Gastrocnemius medialis (tissue), 4 donors: Measurements from ENCODE around the gene GRIA1.

ENCODE experiments used
- POLR2A ChIP-seq, 2 donors: fragments of 450-650 bp; IDR thresholded peaks; one replicate each; pipeline ENCODE4 v1.6.1; 2017; ENCODE audit warnings: antibody characterized with exemption in 2 of 2, mild to moderate bottlenecking in 2 of 2, moderate library complexity in 2 of 2
- TF ChIP-seq, protein P1 (sequence below), 5 experiments: fragments of 450-650 bp in 3 of 5; fragments of 200-600 bp in 2 of 5; sonication (generic) in 2 of 5; IDR thresholded peaks in 4 of 5; conservative IDR thresholded peaks in 1 of 5; 1 replicate in 4 of 5; 2 replicates in 1 of 5; pipeline ENCODE4 v1.5.1; 2016 to 2019; ENCODE audit warnings: antibody characterized with exemption in 5 of 5, mild to moderate bottlenecking in 3 of 5, moderate library complexity in 3 of 5

DNA sequence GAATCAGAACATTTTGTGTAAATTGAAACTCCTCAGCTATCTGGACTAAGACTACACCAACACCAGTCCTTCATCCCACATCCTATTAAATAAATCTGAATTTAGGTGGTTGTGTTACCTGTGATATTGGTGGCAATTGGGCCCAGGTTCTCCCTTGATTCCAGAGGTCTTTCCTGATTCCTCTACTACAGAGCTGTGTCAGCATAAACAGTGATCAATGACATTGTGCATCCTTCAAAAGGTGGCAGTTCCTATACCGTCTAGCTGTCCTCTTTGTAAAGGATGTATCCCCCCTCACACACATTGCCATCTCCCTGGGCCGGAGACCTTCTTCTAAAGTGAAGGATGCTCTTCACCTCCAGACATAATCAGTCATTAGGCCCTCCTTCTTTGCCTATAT, 309.0 kb downstream of the GRIA1 start:
- TF ChIP-seq, protein P1, sequence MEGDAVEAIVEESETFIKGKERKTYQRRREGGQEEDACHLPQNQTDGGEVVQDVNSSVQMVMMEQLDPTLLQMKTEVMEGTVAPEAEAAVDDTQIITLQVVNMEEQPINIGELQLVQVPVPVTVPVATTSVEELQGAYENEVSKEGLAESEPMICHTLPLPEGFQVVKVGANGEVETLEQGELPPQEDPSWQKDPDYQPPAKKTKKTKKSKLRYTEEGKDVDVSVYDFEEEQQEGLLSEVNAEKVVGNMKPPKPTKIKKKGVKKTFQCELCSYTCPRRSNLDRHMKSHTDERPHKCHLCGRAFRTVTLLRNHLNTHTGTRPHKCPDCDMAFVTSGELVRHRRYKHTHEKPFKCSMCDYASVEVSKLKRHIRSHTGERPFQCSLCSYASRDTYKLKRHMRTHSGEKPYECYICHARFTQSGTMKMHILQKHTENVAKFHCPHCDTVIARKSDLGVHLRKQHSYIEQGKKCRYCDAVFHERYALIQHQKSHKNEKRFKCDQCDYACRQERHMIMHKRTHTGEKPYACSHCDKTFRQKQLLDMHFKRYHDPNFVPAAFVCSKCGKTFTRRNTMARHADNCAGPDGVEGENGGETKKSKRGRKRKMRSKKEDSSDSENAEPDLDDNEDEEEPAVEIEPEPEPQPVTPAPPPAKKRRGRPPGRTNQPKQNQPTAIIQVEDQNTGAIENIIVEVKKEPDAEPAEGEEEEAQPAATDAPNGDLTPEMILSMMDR (IDR thresholded peaks at IDR 0.05 in 4 of 5, conservative IDR thresholded peaks at IDR 0.05 in 1 of 5): no peak
- no peak for TF ChIP-seq POLR2A (IDR thresholded peaks at IDR 0.05)
